Measurements from ENCODE around the gene FHAD1. TPM values are rescaled to one million over a fixed set of nuclear protein-coding genes. Genes with fewer than 3 reads are reported as not detected.

The FHAD1 gene
- total RNA-seq, 2 donors from 2014 or later = 0.27 to 6.5 TPM

GRCh38 chr1:15349133-15349532, 102.1 kb downstream of the FHAD1 start:
- no peak overlapping the region for H3K4me3 ChIP-seq
- H3K9me3 ChIP-seq = no peaks in the 10 kb centered on the region
- no peaks in the 10 kb centered on the region for H3K4me1 ChIP-seq (replicated peaks)
- intact Hi-C loops (cut with DNase I) = no loop called here
- TF ChIP-seq CTCF (IDR thresholded peaks at IDR 0.05) (no peak), POLR2AphosphoS5 (IDR thresholded peaks at IDR 0.05) (no peak), POLR2A (IDR thresholded peaks at IDR 0.05) (no peak)
- WGBS = over 99% methylated on average over 6 of the region's 6 CpGs
- H3K27me3 ChIP-seq (replicated peaks; ENCODE audit: insufficient read depth) = no peaks in the 10 kb centered on the region
- H3K27ac ChIP-seq = no peak overlapping the region
- no peak for DNase-seq (ENCODE audit: low spot score)
- no peaks in the 10 kb centered on the region for H3K36me3 ChIP-seq

GRCh38 chr1:15350151-15350550, 103.1 kb downstream of the FHAD1 start:
- Histone ChIP-seq H3K9me3 (no peaks in the 10 kb centered on the region), H3K4me3 (no peak overlapping the region), H3K27ac (no peak overlapping the region), H3K4me1 (replicated peaks) (no peaks in the 10 kb centered on the region), H3K27me3 (replicated peaks; ENCODE audit: insufficient read depth) (no peaks in the 10 kb centered on the region), H3K36me3 (no peaks in the 10 kb centered on the region)
- TF ChIP-seq POLR2A (IDR thresholded peaks at IDR 0.05) = no peak
- no peak for TF ChIP-seq POLR2AphosphoS5 (IDR thresholded peaks at IDR 0.05)
- no peak for TF ChIP-seq CTCF (IDR thresholded peaks at IDR 0.05)
- WGBS = 85% methylated on average over 10 of the region's 10 CpGs
- intact Hi-C loops (cut with DNase I) = no loop called here
- DNase-seq (ENCODE audit: low spot score) = no peak

- WGBS = 70% methylated on average over 4 of the region's 4 CpGs
- Histone ChIP-seq H3K36me3 (no peaks in the 10 kb centered on the region), H3K27ac (no peak overlapping the region), H3K4me1 (replicated peaks) (no peaks in the 10 kb centered on the region), H3K9me3 (no peaks in the 10 kb centered on the region), H3K4me3 (no peak overlapping the region), H3K27me3 (replicated peaks; ENCODE audit: insufficient read depth) (no peaks in the 10 kb centered on the region)
- intact Hi-C loops (cut with DNase I) = no loop called here
- no peak for TF ChIP-seq POLR2AphosphoS5 (IDR thresholded peaks at IDR 0.05)
- no peak for TF ChIP-seq POLR2A (IDR thresholded peaks at IDR 0.05)
- no peak for TF ChIP-seq CTCF (IDR thresholded peaks at IDR 0.05)
- DNase-seq (ENCODE audit: low spot score) = no peak
Measured at GRCh38 chr1:15350551-15351200, 103.7 kb downstream of the FHAD1 start.

- Histone ChIP-seq H3K4me3 (no peak overlapping the region), H3K4me1 (replicated peaks) (no peaks in the 10 kb centered on the region), H3K36me3 (no peaks in the 10 kb centered on the region), H3K27me3 (replicated peaks; ENCODE audit: insufficient read depth) (no peaks in the 10 kb centered on the region), H3K9me3 (no peaks in the 10 kb centered on the region), H3K27ac (no peak overlapping the region)
- 80% methylated on average over 4 of the region's 4 CpGs for WGBS
- TF ChIP-seq POLR2A (IDR thresholded peaks at IDR 0.05) (no peak), CTCF (IDR thresholded peaks at IDR 0.05) (no peak), POLR2AphosphoS5 (IDR thresholded peaks at IDR 0.05) (no peak)
- no peak for DNase-seq (ENCODE audit: low spot score)
- intact Hi-C loops (cut with DNase I) = no loop called here
Measured at GRCh38 chr1:15351310-15351709, 104.3 kb downstream of the FHAD1 start.

Data from prostate gland (tissue), 2 donors.